Stimulated activated CD4-positive, alpha-beta T cell treated with anti-CD3 and anti-CD28 coated beads, Interleukin-1b, Interleukin-23, amount 100 ng/mL, for 24 hours (primary cell): Measurements from ENCODE around the gene ZBTB16.

Experiments used
- DNase-seq, 4 experiments: peaks; one replicate each; pipeline ENCODE4 v3.0.0-alpha.2; 2020; ENCODE audit warnings: low read depth in 4 of 4, low spot score in 1 of 4

ZBTB16 gene

GRCh38 chr11:114099392-114100178, 40.1 kb downstream of the ZBTB16 start:
- DNase-seq = no peak

GRCh38 chr11:114102993-114103896, 43.7 kb downstream of the ZBTB16 start:
- no peak for DNase-seq

GRCh38 chr11:114105611-114106010, 46.1 kb downstream of the ZBTB16 start:
- no peak for DNase-seq

- DNase-seq = no peak
Observed at GRCh38 chr11:114106047-114106446, 46.5 kb downstream of the ZBTB16 start.

GRCh38 chr11:114106986-114107385, 47.5 kb downstream of the ZBTB16 start:
- no peak for DNase-seq

- DNase-seq = no peak
Observed at GRCh38 chr11:114108501-114109205, 49.1 kb downstream of the ZBTB16 start.

- DNase-seq = no peak
Observed at GRCh38 chr11:114109206-114110090, 49.9 kb downstream of the ZBTB16 start.

GRCh38 chr11:114110123-114110522, 50.6 kb downstream of the ZBTB16 start:
- no peak for DNase-seq

GRCh38 chr11:114110952-114111947, 51.7 kb downstream of the ZBTB16 start:
- no peak for DNase-seq

GRCh38 chr11:114115451-114115928, 56.0 kb downstream of the ZBTB16 start:
- no peak for DNase-seq

GRCh38 chr11:114116357-114116756, 56.8 kb downstream of the ZBTB16 start:
- no peak for DNase-seq

GRCh38 chr11:114116800-114117199, 57.3 kb downstream of the ZBTB16 start:
- DNase-seq = no peak

GRCh38 chr11:114120606-114121005, 61.1 kb downstream of the ZBTB16 start:
- DNase-seq = no peak

- no peak for DNase-seq
Observed at GRCh38 chr11:114121138-114121537, 61.6 kb downstream of the ZBTB16 start.

GRCh38 chr11:114121804-114122504, 62.4 kb downstream of the ZBTB16 start:
- DNase-seq = no peak

- DNase-seq = no peak
Observed at GRCh38 chr11:114122686-114123085, 63.2 kb downstream of the ZBTB16 start.

- no peak for DNase-seq
Observed at GRCh38 chr11:114123692-114124330, 64.3 kb downstream of the ZBTB16 start.

GRCh38 chr11:114124601-114125144, 65.2 kb downstream of the ZBTB16 start:
- DNase-seq = no peak
